Kidney glomerular epithelial cell (primary cell): ENCODE results near the gene ASPHD1.
"Not testable (repeated sequence)": the region's sequence is repeated elsewhere in the genome, so short reads cannot be mapped to it uniquely, and the experiment has no call there.

ENCODE experiments used
- DNase-seq: peaks from one replicate; lab custom pipeline; 2025; lab: John Stamatoyannopoulos, UW

ASPHD1 gene

GRCh38 chr16:29877266-29877961, 22.9 kb upstream of the ASPHD1 start:
- DNase-seq, result peak; percentile 2

GRCh38 chr16:29878172-29878571, 22.1 kb upstream of the ASPHD1 start:
- DNase-seq, result no peak

GRCh38 chr16:29881050-29881449, 19.2 kb upstream of the ASPHD1 start:
- no peak for DNase-seq

- DNase-seq, result no peak
Observed at GRCh38 chr16:29883987-29884386, 16.3 kb upstream of the ASPHD1 start.

- not testable (repeated sequence) for DNase-seq
Observed at GRCh38 chr16:29889372-29889771, 10.9 kb upstream of the ASPHD1 start.

GRCh38 chr16:29891525-29892457, 8.5 kb upstream of the ASPHD1 start:
- no peak for DNase-seq

GRCh38 chr16:29892458-29892813, 7.9 kb upstream of the ASPHD1 start:
- no peak for DNase-seq

- DNase-seq, result no peak
Observed at GRCh38 chr16:29893553-29893952, 6.7 kb upstream of the ASPHD1 start.

GRCh38 chr16:29894352-29894751, 5.9 kb upstream of the ASPHD1 start:
- DNase-seq, result no peak

GRCh38 chr16:29896841-29897240, 3.4 kb upstream of the ASPHD1 start:
- no peak for DNase-seq

GRCh38 chr16:29897333-29897732, 3.0 kb upstream of the ASPHD1 start:
- no peak for DNase-seq

- no peak for DNase-seq
Observed at GRCh38 chr16:29898135-29898803, 2.0 kb upstream of the ASPHD1 start.

GRCh38 chr16:29898804-29899515, 1.3 kb upstream of the ASPHD1 start:
- DNase-seq, result peak; percentile 56

- DNase-seq, result peak; percentile 91
Observed at GRCh38 chr16:29899516-29900101, 679 bp upstream of the ASPHD1 start, which contains the start of gene SEZ6L2. Gene SEZ6L2, minus strand, starts transcription at chr16:29899550. Its CDS starts 531 bp downstream, at chr16:29899019.

- no peak for DNase-seq
Observed at GRCh38 chr16:29900888-29901606, 759 bp downstream of the ASPHD1 start.

- no peak for DNase-seq
Observed at GRCh38 chr16:29901607-29901945, 1.3 kb downstream of the ASPHD1 start.

GRCh38 chr16:29903590-29903989, 3.3 kb downstream of the ASPHD1 start:
- DNase-seq, result no peak

GRCh38 chr16:29904947-29905346, 4.7 kb downstream of the ASPHD1 start:
- no peak for DNase-seq

GRCh38 chr16:29905668-29906067, 5.4 kb downstream of the ASPHD1 start:
- DNase-seq, result no peak

GRCh38 chr16:29906520-29907244, 6.4 kb downstream of the ASPHD1 start:
- no peak for DNase-seq
